ENCODE data around the gene CD46. TPM values are rescaled to one million over a fixed set of nuclear protein-coding genes. Genes with fewer than 3 reads are reported as not detected.
"Not testable (repeated sequence)": the region's sequence is repeated elsewhere in the genome, so short reads cannot be mapped to it uniquely, and the experiment has no call there.

Gene CD46
- total RNA-seq, 1 donor from 2014 or later = 188 TPM

DNA sequence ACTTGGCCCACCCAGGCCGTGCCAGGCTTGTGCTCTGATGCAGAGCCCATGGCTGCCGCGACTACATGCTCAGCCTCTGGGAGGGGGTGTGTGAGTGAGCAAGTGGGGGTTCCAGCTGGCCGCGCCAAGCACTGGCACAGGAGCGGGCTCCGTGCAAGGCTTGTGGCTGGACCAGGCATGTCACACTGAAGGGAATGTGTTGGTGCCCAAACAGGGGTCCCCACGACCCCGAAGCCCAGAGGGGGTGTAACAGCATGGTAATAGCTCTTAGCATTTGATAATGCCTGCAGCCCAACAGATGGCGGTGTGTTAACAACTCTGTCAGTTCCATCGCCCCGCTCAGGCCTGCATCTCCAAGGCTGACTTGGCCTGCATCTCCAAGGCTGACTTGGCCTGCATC, 38.3 kb upstream of the CD46 start:
- TF ChIP-seq CTCF (IDR thresholded peaks at IDR 0.05; ENCODE audit: partially characterized antibody, unreplicated experiment) = no peak
- peaks cover 3% of the 10 kb centered on the region for H3K9me3 Mint-ChIP-seq (ENCODE audit: unreplicated experiment)
- H3K27ac Mint-ChIP-seq (ENCODE audit: unreplicated experiment) = no peak overlapping the region
- H3K36me3 Mint-ChIP-seq (ENCODE audit: unreplicated experiment) = peaks cover 11% of the 10 kb centered on the region
- no peaks in the 10 kb centered on the region for H3K27me3 Mint-ChIP-seq (ENCODE audit: unreplicated experiment)
- no peak for DNase-seq
- no peaks in the 10 kb centered on the region for H3K4me1 Mint-ChIP-seq (ENCODE audit: low read depth, unreplicated experiment)
- no peak overlapping the region for H3K4me3 Mint-ChIP-seq (ENCODE audit: unreplicated experiment)

DNA sequence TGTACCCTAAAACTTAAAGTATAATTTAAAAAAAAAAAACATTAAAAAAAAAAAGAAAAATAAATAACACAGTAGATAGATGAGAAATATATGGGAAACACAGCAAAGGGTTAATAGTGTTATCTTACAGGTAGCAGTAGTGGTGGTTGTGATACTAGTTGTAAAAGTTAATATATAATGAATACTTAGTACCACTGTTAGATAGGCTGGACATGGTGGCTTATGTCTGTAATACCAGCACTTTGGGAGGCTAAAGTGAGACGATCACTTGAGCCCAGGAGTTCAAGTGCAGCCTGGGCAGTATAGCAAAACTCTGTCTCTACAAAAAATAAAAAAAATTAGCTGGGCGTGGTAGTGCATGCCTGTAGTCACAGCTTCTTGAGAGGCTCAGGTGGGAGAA, 32.6 kb upstream of the CD46 start:
- peaks cover 2% of the 10 kb centered on the region for H3K27me3 Mint-ChIP-seq (ENCODE audit: unreplicated experiment)
- peaks cover under 1% of the 10 kb centered on the region for H3K36me3 Mint-ChIP-seq (ENCODE audit: unreplicated experiment)
- H3K4me3 Mint-ChIP-seq (ENCODE audit: unreplicated experiment) = no peak overlapping the region
- H3K9me3 Mint-ChIP-seq (ENCODE audit: unreplicated experiment) = no peaks in the 10 kb centered on the region
- H3K4me1 Mint-ChIP-seq (ENCODE audit: low read depth, unreplicated experiment) = no peaks in the 10 kb centered on the region
- H3K27ac Mint-ChIP-seq (ENCODE audit: unreplicated experiment) = no peak overlapping the region
- no peak for DNase-seq
- no peak for TF ChIP-seq CTCF (IDR thresholded peaks at IDR 0.05; ENCODE audit: partially characterized antibody, unreplicated experiment)

- not testable (repeated sequence) for H3K36me3 Mint-ChIP-seq (ENCODE audit: unreplicated experiment); H3K4me3 Mint-ChIP-seq (ENCODE audit: unreplicated experiment); H3K9me3 Mint-ChIP-seq (ENCODE audit: unreplicated experiment); H3K27me3 Mint-ChIP-seq (ENCODE audit: unreplicated experiment); DNase-seq; H3K4me1 Mint-ChIP-seq (ENCODE audit: low read depth, unreplicated experiment); H3K27ac Mint-ChIP-seq (ENCODE audit: unreplicated experiment)
These were observed 23.5 kb upstream of the CD46 start for GRCh38 chr1:207728200-207728858.

DNA sequence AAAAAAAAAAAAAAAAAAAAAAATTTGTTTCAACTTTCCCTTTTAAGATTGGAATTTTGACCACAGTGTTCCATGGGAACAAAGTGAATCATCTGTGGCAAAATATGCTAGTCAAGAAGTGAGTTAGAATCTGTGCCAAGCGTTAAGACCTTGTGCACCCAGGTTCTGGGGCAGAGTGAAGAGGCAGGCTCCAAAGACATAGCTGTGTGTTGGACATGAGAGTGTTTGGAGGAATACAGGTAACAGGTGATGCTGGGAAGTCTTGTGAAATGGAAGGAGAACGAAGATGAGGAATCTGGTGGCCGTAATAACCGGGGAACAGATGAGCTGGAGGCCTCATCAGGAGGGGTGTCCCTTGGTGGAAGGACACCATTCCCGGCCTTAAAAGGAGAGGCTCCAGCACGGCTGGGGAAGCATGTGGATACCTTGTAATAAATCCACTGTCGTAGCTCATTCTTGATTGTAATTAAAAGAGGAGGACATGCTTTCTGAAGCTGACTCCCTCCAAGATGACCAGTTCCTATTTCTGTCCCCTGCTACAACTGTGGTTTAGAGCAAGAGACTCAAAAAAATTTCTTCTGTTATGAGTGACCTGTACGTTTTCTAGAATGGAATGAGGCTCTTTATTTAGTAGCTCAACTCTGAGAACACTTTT, 14.2 kb upstream of the CD46 start:
- H3K4me3 Mint-ChIP-seq (ENCODE audit: unreplicated experiment); H3K4me1 Mint-ChIP-seq (ENCODE audit: low read depth, unreplicated experiment); DNase-seq; H3K27me3 Mint-ChIP-seq (ENCODE audit: unreplicated experiment); H3K9me3 Mint-ChIP-seq (ENCODE audit: unreplicated experiment); H3K36me3 Mint-ChIP-seq (ENCODE audit: unreplicated experiment); H3K27ac Mint-ChIP-seq (ENCODE audit: unreplicated experiment): not testable (repeated sequence)

- not testable (repeated sequence) for H3K4me3 Mint-ChIP-seq (ENCODE audit: unreplicated experiment); DNase-seq; H3K36me3 Mint-ChIP-seq (ENCODE audit: unreplicated experiment); H3K27ac Mint-ChIP-seq (ENCODE audit: unreplicated experiment); H3K4me1 Mint-ChIP-seq (ENCODE audit: low read depth, unreplicated experiment); H3K9me3 Mint-ChIP-seq (ENCODE audit: unreplicated experiment); H3K27me3 Mint-ChIP-seq (ENCODE audit: unreplicated experiment)
These were observed 13.6 kb upstream of the CD46 start for GRCh38 chr1:207738158-207738659.

DNA sequence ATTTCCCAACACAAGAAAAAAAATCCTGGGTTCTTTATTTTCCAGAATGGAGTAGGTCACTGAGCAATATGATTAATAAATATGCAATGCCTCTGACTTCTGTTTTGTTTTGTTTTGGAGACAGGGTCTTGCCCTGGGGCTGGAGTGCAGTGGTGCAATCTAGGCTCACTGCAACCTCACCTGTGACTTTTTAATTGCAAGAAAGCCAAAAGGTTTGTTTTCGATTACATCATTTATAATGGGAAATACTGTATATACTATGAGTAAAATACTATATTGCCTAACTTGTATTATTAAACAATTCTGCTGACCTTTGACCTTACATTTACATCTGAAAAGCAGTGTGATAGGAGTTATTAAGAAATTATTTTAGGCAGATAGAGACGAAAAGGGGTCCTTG, 11.6 kb upstream of the CD46 start:
- Mint-ChIP-seq H3K4me1 (ENCODE audit: low read depth, unreplicated experiment) (no peaks in the 10 kb centered on the region), H3K9me3 (ENCODE audit: unreplicated experiment) (peaks cover 5% of the 10 kb centered on the region), H3K36me3 (ENCODE audit: unreplicated experiment) (no peaks in the 10 kb centered on the region), H3K27me3 (ENCODE audit: unreplicated experiment) (no peaks in the 10 kb centered on the region), H3K4me3 (ENCODE audit: unreplicated experiment) (no peak overlapping the region), H3K27ac (ENCODE audit: unreplicated experiment) (no peak overlapping the region)
- TF ChIP-seq CTCF (IDR thresholded peaks at IDR 0.05; ENCODE audit: partially characterized antibody, unreplicated experiment) = no peak
- DNase-seq = no peak
